GM23248 (cell line): ENCODE data around the gene NDE1.

ENCODE experiments used
- EZH2 ChIP-seq: fragments of 200-600 bp; sonication (generic); IDR thresholded peaks from 2 replicates; pipeline ENCODE4 v1.6.1; 2018; ENCODE audit warnings: antibody characterized with exemption, mild to moderate bottlenecking; ENCODE audit not compliant: insufficient read depth, poor library complexity, severe bottlenecking
- EZH2phosphoT487 ChIP-seq: fragments of 200-600 bp; sonication (generic); IDR thresholded peaks from 2 replicates; pipeline ENCODE4 v1.6.1; 2018; ENCODE audit warnings: antibody characterized with exemption, moderate library complexity, mild to moderate bottlenecking, low read depth; ENCODE audit not compliant: insufficient read depth

GRCh38 chr16:15721018-15721417, 71.0 kb downstream of the NDE1 start:
- TF ChIP-seq EZH2 (no peak), EZH2phosphoT487 (no peak)
